Testis (tissue), 3 donors: ENCODE results near the gene ATP4A. TPM values are rescaled to one million over a fixed set of nuclear protein-coding genes. Genes with fewer than 3 reads are reported as not detected.

Experiments used
- DNase-seq: peaks from one replicate; pipeline ENCODE4 v3.0.0-alpha.2; 2019
- H3K27ac ChIP-seq, 2 donors: fragments of 200-600 bp; sonication (generic); one replicate each; pipeline ENCODE4 v1.5.1; 2019
- H3K27me3 ChIP-seq: fragments of 200-600 bp; sonication (generic); one replicate; pipeline ENCODE4 v1.5.1; 2019
- H3K36me3 ChIP-seq: fragments of 200-600 bp; sonication (generic); one replicate; pipeline ENCODE4 v1.5.1; 2017; ENCODE audit warnings: low read depth; ENCODE audit errors: missing control alignments
- H3K4me1 ChIP-seq: fragments of 200-600 bp; sonication (generic); one replicate; pipeline ENCODE4 v1.5.1; 2019
- H3K4me3 ChIP-seq, 2 donors: fragments of 200-600 bp; sonication (generic); one replicate each; pipeline ENCODE4 v1.5.1; 2017 to 2019
- H3K9me3 ChIP-seq: fragments of 200-600 bp; sonication (generic); one replicate; pipeline ENCODE4 v1.5.1; 2017
- POLR2A ChIP-seq: fragments of 450-650 bp; IDR thresholded peaks from one replicate; pipeline ENCODE4 v1.6.1; 2017; ENCODE audit warnings: antibody characterized with exemption, mild to moderate bottlenecking, moderate library complexity
- WGBS, 2 donors: methylation state at CpG; one replicate each; pipeline ENCODE4 v1.1.5; 2018; 5-methylcytosine and 5-hydroxymethylcytosine counted together
- intact Hi-C: fragments of 100-400 bp; cut with DNase I; formaldehyde crosslinking; loops from one replicate; pipeline ENCODE4 v1.15.1; 2023; ENCODE audit warnings: low total_unique reads
- polyA plus RNA-seq: library from polyadenylated mRNA; stranded (reverse); fragments of 350-450 nt; fragmentation: Illumina TruSeq; extraction: RNeasy Lipid Tissue Mini Kit (QIAGEN cat#74804); gene quantifications from one replicate; pipeline ENCODE4 v1.2.3, GENCODE V29; 2014; ENCODE audit warnings: low read depth, low replicate concordance; ENCODE audit not compliant: insufficient read depth
- total RNA-seq, 2 donors: library from RNA; depleted of rRNA; stranded (reverse); fragments of >200 nt; gene quantifications; one replicate each; pipeline ENCODE4 v1.2.3, GENCODE V29; 2016
- TF ChIP-seq, protein P1 (sequence below), 3 experiments: fragments of 450-650 bp in 2 of 3; fragments of 200-600 bp in 1 of 3; sonication (generic) in 1 of 3; IDR thresholded peaks; one replicate each; pipeline ENCODE4 v1.5.1; 2016 to 2019; ENCODE audit warnings: antibody characterized with exemption in 3 of 3, mild to moderate bottlenecking in 2 of 3, moderate library complexity in 1 of 3

Gene ATP4A
- total and polyA plus RNA-seq, 3 donors from 2014 or later, result 0.87 to 1.1 (median 1.1) TPM

DNA sequence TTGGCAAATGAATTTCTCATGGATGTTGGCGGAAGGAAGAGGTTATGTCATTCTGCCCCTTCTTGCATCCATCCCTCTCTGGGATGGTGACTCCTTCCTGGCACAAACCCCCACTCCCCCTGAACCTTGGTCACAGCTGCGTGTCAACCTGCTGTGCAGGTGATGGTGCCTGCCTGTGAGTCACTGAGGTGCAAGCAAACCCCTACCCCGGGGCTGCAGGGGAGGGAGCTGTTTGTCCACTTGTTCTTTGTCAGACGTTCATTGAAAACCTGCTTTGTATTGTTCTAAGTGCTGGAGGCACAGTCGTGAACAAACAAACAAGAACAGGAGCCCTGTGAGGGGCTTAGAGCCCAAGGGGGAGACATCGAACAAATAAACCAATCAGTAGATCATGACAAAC lies 32.2 kb downstream of the ATP4A start:
- Histone ChIP-seq H3K36me3 (no peaks in the 10 kb centered on the region), H3K4me1 (no peaks in the 10 kb centered on the region), H3K9me3 (no peaks in the 10 kb centered on the region), H3K27me3 (no peaks in the 10 kb centered on the region), H3K4me3 (no peak overlapping the region), H3K27ac (no peak overlapping the region)
- TF ChIP-seq, protein P1, sequence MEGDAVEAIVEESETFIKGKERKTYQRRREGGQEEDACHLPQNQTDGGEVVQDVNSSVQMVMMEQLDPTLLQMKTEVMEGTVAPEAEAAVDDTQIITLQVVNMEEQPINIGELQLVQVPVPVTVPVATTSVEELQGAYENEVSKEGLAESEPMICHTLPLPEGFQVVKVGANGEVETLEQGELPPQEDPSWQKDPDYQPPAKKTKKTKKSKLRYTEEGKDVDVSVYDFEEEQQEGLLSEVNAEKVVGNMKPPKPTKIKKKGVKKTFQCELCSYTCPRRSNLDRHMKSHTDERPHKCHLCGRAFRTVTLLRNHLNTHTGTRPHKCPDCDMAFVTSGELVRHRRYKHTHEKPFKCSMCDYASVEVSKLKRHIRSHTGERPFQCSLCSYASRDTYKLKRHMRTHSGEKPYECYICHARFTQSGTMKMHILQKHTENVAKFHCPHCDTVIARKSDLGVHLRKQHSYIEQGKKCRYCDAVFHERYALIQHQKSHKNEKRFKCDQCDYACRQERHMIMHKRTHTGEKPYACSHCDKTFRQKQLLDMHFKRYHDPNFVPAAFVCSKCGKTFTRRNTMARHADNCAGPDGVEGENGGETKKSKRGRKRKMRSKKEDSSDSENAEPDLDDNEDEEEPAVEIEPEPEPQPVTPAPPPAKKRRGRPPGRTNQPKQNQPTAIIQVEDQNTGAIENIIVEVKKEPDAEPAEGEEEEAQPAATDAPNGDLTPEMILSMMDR (IDR thresholded peaks at IDR 0.05), result no peak
- TF ChIP-seq POLR2A, result no peak
- no peak for DNase-seq
- intact Hi-C loops, result no loop called here
- 71 to 75% methylated on average over 6 of the region's 6 CpGs for WGBS, 2 donors

DNA sequence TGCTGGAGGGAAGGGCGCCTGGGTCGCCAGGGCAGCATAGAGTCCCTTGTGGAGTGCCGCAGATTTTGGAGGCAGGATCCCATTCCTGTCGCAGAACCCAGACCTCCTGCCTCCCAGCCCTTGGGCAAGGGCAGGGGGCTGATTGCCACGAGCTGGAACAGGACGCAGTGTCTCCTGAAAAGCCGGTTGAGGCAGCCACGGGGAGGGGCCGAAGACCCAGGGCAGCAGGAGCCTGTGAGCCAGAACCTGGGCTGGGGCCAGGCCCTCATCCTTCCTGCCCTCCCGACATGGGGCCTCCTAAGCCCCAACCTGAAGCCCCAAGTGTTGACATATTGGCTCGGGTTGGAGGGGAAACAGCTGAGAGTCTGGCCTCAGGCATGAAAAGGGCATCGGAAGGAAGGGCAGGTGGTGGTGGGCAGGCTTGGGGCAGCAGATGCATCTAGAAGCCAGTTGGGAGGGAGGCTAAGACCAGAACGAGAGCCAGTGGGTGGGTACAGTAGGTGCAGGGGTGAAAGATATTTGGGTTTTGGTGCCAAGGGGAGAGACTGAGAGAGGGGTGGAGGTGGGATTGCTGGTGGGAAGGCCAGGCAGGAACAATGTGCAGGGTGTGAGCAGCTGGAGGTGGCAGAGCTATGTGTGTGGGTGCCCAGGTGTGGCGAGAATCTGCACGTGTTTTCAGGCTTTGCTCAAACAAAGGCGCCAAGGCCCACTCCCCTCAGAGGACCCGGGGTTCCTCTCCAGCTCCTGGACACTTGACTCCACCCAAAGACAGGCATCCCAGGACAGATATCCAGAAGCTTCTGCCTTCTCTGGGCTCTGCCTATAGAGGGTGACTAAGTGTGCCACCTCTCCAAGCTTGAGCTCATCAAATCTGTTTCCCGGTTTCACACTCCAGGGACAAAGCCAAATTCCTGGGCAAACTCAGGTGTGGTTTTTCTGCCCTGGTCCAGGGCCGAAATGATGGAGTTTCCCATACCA lies 33.9 kb downstream of the ATP4A start:
- Histone ChIP-seq H3K4me3 (no peak overlapping the region), H3K36me3 (no peaks in the 10 kb centered on the region), H3K9me3 (no peaks in the 10 kb centered on the region), H3K27me3 (no peaks in the 10 kb centered on the region), H3K27ac (no peak overlapping the region), H3K4me1 (no peaks in the 10 kb centered on the region)
- intact Hi-C loops, result no loop called here
- DNase-seq, result no peak
- TF ChIP-seq, protein P1 (IDR thresholded peaks at IDR 0.05), result no peak
- no peak for TF ChIP-seq POLR2A
- WGBS, 2 donors, result 76 to 84% methylated on average over 14 to 19 of the region's 19 CpGs

DNA sequence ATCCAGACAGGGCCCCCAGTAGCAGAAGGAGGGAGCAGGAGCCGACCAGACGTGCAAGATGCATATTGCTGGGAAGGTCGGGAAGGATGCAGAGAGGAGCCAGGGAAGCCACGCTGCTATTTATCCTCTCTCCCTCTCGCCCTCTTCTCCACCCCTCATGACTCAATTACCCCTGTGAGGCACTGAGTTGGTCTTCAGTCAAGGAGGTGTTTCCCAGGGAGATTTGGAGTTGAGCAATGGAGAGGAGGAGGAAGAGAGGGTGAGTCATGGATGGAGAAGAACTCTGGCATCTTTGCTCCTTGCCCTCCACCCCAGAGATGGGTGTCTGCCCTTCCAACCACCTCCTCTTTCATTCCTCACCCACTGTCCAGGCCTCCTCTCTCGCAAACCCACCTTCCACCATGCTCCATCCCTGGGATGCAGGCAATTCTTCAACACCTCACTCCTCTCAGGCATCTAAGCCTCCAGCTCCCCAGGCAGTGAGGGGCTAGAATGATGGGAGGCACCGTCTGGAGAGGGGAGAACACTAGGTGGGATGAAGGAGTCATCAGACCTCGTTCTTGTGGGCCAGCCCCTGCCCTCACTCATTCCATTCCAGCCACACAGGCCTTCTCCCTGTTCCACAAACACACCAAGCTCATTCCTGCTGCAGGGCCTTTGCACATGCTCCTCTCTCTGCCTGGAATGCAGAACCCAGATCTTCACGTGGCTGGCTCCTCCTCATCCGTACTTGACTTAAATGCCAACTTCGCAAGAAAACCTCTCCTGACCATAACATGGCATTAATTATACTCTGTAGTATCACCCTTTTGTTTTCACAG lies 35.0 kb downstream of the ATP4A start, which contains the start of gene SBSN:
Gene SBSN, minus strand, starts transcription at position 94 of the 821 bp plus-strand sequence. Its CDS starts 30 bp downstream, at position 64.
- WGBS, 2 donors, result 81 to 87% methylated on average over 11 of the region's 11 CpGs
- intact Hi-C loops, result no loop called here
- H3K27me3 ChIP-seq, result no peaks in the 10 kb centered on the region
- no peak for DNase-seq
- H3K27ac ChIP-seq, result no peak within 1 kb of the TSS
- no peaks in the 10 kb centered on the region for H3K9me3 ChIP-seq
- TF ChIP-seq, protein P1 (IDR thresholded peaks at IDR 0.05), result no peak
- TF ChIP-seq POLR2A, result no peak
- no peaks in the 10 kb centered on the region for H3K36me3 ChIP-seq
- H3K4me1 ChIP-seq, result no peaks in the 10 kb centered on the region
- H3K4me3 ChIP-seq, result no peak within 1 kb of the TSS

DNA sequence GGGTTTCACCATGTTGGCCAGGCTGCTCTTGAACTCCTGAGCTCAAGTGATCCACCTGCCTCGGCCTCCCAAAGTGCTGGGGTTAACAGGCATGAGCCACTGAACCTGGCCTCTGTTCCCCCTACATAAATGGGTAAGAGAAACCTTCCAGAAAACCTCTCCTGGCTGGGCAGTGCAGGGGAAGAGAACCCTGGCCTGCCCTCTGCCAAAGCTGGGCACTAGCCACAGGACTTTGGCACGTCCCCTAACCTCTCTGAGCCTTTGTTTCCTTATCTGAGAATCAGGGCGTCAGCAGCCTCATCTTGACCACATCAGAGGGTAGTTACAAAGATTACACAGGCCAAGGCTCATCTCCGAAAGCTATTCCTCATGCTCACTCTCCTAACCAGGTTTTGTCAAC lies 37.6 kb downstream of the ATP4A start:
- no peak for TF ChIP-seq POLR2A
- TF ChIP-seq, protein P1 (IDR thresholded peaks at IDR 0.05), result no peak
- H3K27me3 ChIP-seq, result no peaks in the 10 kb centered on the region
- H3K4me1 ChIP-seq, result no peaks in the 10 kb centered on the region
- WGBS, 2 donors, result 80 to 88% methylated on average over 4 of the region's 4 CpGs
- no peak overlapping the region for H3K27ac ChIP-seq
- H3K9me3 ChIP-seq, result no peaks in the 10 kb centered on the region
- intact Hi-C loops, result no loop called here
- no peaks in the 10 kb centered on the region for H3K36me3 ChIP-seq
- H3K4me3 ChIP-seq, result no peak overlapping the region
- DNase-seq, result no peak
